Measurements from ENCODE around the gene KCNH4. TPM values are rescaled to one million over a fixed set of nuclear protein-coding genes. Genes with fewer than 3 reads are reported as not detected.

Gene KCNH4
- total RNA-seq, 1 experiment from 2014 or later = not detected

- no peak for ATAC-seq
- no peaks in the 10 kb centered on the region for H4K20me1 ChIP-seq (ENCODE audit: insufficient read depth)
- H3K36me3 ChIP-seq (ENCODE audit: control insufficient read depth in 1 of 2, insufficient read depth in 2 of 2, low read length in 2 of 2) = peaks cover 29 to 45% of the 10 kb centered on the region in 2 experiments; a peak in 3 of 4 replicates
- no peak overlapping the region for H2AFZ ChIP-seq (ENCODE audit: low read depth, low read length, poor library complexity, severe bottlenecking)
- ChIA-PET POLR2A (no interaction called here), RAD21 (ENCODE audit: low non-redundant PET in 1 of 2, low total read pairs in 2 of 2, uncharacterized antibody in 2 of 2, unreplicated experiment in 2 of 2) (interaction anchor here in 1 of 2 experiments (0.7 kb wide), 1 partner anchor 212 kb away, joined by 3 read pairs; no protein-coding TSS in a partner anchor), CTCF (no interaction called here)
- H3K9me2 ChIP-seq (ENCODE audit: insufficient read depth) = no peaks in the 10 kb centered on the region
- no peaks in the 10 kb centered on the region for H3K4me1 ChIP-seq (ENCODE audit: control insufficient read depth in 1 of 2, insufficient read depth in 2 of 2, low read length in 2 of 2)
- H3K4me3 ChIP-seq (replicated peaks in 1 of 2; ENCODE audit: low read depth in 1 of 2, low read length in 2 of 2) = no peak overlapping the region
- intact Hi-C loops (cut with micrococcal nuclease) = no loop called here
- no TSS peak for BruUV-seq (replicated peaks)
- peaks cover 24% of the 10 kb centered on the region; the same call in 1 of the 2 replicates for H3K79me2 ChIP-seq (ENCODE audit: insufficient read depth, low read length)
- H3K9me3 ChIP-seq (ENCODE audit: control insufficient read depth in 1 of 2, insufficient read depth in 1 of 2, low read depth in 1 of 2, low read length in 2 of 2) = no peaks in the 10 kb centered on the region
- H3K4me2 ChIP-seq (ENCODE audit: low read length) = no peak overlapping the region
- DNase-seq (ENCODE audit: low read depth, low spot score) = no peak
- TF ChIP-seq JUND (IDR thresholded peaks at IDR 0.05) (no peak), POLR2AphosphoS5 (IDR thresholded peaks at IDR 0.05; ENCODE audit: low read depth, low read length) (no peak), CEBPB (IDR thresholded peaks at IDR 0.05; ENCODE audit: low read depth) (no peak), EZH2 (IDR thresholded peaks at IDR 0.05) (no peak), POLR2A (IDR thresholded peaks at IDR 0.05; ENCODE audit: borderline replicate concordance, extremely low read depth, insufficient read depth, insufficient read length) (no peak), SRF (IDR thresholded peaks at IDR 0.05; ENCODE audit: low read depth) (no peak), ELF1 (IDR thresholded peaks at IDR 0.05; ENCODE audit: borderline replicate concordance, low read depth) (no peak), RAD21 (IDR thresholded peaks at IDR 0.05; ENCODE audit: low read depth) (no peak), TCF7L2 (IDR thresholded peaks at IDR 0.05; ENCODE audit: borderline replicate concordance, extremely low read depth, insufficient read depth, insufficient read length) (no peak), ZNF274 (IDR thresholded peaks at IDR 0.05; ENCODE audit: low read depth, low read length) (no peak), FOSL1 (IDR thresholded peaks at IDR 0.05; ENCODE audit: low read depth) (no peak), EGR1 (IDR thresholded peaks at IDR 0.05; ENCODE audit: low read depth) (no peak), ZBTB33 (IDR thresholded peaks at IDR 0.05; ENCODE audit: extremely low read depth, insufficient replicate concordance, low read length) (no peak), EZH2phosphoT487 (IDR thresholded peaks at IDR 0.05; ENCODE audit: borderline replicate concordance) (no peak), SIN3A (IDR thresholded peaks at IDR 0.05; ENCODE audit: low read depth) (no peak), SP1 (IDR thresholded peaks at IDR 0.05; ENCODE audit: low read depth) (no peak), ZFX (IDR thresholded peaks at IDR 0.05) (no peak)
- TF ChIP-seq, protein P1, sequence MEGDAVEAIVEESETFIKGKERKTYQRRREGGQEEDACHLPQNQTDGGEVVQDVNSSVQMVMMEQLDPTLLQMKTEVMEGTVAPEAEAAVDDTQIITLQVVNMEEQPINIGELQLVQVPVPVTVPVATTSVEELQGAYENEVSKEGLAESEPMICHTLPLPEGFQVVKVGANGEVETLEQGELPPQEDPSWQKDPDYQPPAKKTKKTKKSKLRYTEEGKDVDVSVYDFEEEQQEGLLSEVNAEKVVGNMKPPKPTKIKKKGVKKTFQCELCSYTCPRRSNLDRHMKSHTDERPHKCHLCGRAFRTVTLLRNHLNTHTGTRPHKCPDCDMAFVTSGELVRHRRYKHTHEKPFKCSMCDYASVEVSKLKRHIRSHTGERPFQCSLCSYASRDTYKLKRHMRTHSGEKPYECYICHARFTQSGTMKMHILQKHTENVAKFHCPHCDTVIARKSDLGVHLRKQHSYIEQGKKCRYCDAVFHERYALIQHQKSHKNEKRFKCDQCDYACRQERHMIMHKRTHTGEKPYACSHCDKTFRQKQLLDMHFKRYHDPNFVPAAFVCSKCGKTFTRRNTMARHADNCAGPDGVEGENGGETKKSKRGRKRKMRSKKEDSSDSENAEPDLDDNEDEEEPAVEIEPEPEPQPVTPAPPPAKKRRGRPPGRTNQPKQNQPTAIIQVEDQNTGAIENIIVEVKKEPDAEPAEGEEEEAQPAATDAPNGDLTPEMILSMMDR (IDR thresholded peaks at IDR 0.05 in 2 of 3, conservative IDR thresholded peaks at IDR 0.05 in 1 of 3; ENCODE audit: borderline replicate concordance in 1 of 3, insufficient read depth in 1 of 3, low read depth in 2 of 3, low read length in 2 of 3) = no peak
- TF ChIP-seq, protein P2, sequence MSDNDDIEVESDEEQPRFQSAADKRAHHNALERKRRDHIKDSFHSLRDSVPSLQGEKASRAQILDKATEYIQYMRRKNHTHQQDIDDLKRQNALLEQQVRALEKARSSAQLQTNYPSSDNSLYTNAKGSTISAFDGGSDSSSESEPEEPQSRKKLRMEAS (IDR thresholded peaks at IDR 0.05) = no peak
- TF ChIP-seq, protein P3, sequence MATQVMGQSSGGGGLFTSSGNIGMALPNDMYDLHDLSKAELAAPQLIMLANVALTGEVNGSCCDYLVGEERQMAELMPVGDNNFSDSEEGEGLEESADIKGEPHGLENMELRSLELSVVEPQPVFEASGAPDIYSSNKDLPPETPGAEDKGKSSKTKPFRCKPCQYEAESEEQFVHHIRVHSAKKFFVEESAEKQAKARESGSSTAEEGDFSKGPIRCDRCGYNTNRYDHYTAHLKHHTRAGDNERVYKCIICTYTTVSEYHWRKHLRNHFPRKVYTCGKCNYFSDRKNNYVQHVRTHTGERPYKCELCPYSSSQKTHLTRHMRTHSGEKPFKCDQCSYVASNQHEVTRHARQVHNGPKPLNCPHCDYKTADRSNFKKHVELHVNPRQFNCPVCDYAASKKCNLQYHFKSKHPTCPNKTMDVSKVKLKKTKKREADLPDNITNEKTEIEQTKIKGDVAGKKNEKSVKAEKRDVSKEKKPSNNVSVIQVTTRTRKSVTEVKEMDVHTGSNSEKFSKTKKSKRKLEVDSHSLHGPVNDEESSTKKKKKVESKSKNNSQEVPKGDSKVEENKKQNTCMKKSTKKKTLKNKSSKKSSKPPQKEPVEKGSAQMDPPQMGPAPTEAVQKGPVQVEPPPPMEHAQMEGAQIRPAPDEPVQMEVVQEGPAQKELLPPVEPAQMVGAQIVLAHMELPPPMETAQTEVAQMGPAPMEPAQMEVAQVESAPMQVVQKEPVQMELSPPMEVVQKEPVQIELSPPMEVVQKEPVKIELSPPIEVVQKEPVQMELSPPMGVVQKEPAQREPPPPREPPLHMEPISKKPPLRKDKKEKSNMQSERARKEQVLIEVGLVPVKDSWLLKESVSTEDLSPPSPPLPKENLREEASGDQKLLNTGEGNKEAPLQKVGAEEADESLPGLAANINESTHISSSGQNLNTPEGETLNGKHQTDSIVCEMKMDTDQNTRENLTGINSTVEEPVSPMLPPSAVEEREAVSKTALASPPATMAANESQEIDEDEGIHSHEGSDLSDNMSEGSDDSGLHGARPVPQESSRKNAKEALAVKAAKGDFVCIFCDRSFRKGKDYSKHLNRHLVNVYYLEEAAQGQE (IDR thresholded peaks at IDR 0.05; ENCODE audit: low read depth) = no peak
- H3K27me3 ChIP-seq (ENCODE audit: insufficient read depth, low read length) = no peaks in the 10 kb centered on the region
- no peak overlapping the region for H3K27ac ChIP-seq (ENCODE audit: low read depth, low read length)
- no peak overlapping the region for H3K9ac ChIP-seq (ENCODE audit: low read length)
Measured at GRCh38 chr17:42127414-42127813, 53.5 kb downstream of the KCNH4 start.

Measured in HCT116 (cell line).